Fibroblast of skin of scalp (primary cell): ENCODE results near the gene FAM111B.
"Not testable (repeated sequence)": the region's sequence is repeated elsewhere in the genome, so short reads cannot be mapped to it uniquely, and the experiment has no call there.

Experiments
- DNase-seq: peaks from one replicate; pipeline ENCODE4 v3.0.0-alpha.2; 2013

The FAM111B gene

DNA sequence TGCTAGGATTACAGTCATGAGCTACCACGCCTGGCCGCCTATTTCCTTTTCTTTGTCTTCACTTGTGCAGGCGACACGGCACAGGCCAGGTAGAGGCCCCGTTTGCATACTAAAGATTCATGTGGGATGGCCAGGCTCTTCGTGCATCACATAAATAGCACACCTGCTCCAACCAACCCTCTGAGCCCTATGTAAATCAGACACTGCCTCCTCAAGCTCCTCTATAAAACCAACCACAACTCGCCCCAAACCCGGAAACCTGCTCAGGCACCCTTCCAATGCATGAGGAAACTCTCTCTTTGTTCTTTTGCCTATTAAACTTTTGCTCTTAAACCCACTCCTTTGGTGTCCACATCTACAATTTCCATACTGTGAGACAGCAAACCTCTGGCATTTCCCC lies 9.1 kb upstream of the FAM111B start:
- not testable (repeated sequence) for DNase-seq

GRCh38 chr11:59102259-59102765 lies 4.7 kb upstream of the FAM111B start:
- DNase-seq: peak; percentile 39

DNA sequence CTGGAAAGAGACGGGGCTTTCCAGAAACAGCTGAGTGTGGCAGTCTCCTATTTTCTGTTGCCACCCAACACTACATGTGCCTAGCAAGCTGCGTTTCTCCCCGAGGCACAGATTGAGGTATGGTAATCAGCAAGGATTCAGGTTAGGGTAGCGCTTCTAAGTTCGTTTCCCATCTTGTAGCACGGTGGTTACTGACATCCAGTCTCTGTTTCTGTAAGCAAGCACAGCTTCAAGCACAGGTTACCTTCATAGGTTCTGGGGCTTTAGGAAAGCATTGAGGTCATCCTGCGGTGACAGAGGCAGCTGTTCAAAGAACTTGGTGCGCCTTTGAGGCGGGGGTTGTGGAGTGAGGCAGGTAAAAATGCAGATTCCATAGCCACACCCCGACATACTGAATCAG lies 684 bp downstream of the FAM111B start:
- not testable (repeated sequence) for DNase-seq

GRCh38 chr11:59112494-59112893 lies 5.5 kb downstream of the FAM111B start:
- DNase-seq: peak; percentile 33

DNA sequence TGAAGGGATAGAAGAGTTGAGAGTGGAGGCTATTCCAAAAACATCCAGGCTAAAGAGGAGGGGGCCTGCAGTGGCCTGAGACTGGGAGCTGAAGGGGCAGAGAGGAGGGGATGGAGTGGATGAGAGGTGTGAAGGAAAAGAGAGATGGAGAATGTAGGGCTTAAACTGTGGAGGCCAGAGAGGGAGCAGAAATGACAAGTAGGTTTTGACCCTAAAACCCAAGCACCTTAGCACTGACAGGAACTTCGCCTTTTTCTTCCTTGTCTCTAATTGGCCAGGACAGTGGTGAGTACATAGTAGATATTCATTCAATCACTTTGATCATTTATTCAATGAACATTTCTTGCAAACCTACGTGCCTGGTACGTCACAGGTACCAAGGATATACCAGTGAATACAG lies 7.3 kb downstream of the FAM111B start:
- no peak for DNase-seq

DNA sequence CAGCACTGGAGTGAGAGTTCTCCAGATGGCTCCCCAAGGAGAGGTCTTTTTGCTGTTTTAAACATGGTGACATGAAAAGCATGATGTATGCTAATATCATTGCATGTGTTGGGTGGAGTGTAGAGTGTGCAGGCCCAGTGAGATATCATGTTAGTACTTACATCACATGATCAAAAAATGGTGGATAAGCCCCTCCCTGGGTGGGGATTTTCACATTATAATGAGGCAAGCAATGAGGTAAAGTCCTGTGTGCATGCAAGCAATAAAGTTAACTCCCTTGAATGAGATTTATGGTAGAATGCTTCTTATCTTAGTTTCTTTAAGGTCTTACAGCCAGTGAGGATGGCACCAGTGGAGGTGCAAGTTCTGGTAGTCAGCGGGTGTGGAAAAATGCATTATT lies 8.5 kb downstream of the FAM111B start:
- DNase-seq: no peak

DNA sequence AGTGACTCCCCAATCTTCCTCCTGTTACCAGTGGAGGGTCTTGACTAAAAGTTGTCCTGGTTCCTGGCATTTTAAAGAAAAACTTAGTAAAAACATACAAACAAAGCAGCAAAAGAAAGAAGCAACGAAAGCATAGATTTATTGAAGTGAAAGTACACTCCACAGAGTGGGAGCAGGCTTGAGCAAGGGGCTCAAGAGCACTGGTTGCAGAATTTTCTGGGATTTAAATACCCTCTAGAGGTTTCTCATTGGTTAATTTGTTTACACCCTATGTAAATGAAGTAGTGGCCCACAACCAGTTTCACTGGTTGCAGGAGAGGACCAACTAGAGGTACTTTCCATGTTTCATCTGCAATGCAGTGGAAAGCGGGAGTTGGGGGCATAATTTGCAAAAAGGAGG lies 10.7 kb downstream of the FAM111B start:
- DNase-seq: no peak

- no peak for DNase-seq
Observed at GRCh38 chr11:59119826-59120225, 12.8 kb downstream of the FAM111B start.

GRCh38 chr11:59135648-59136461 lies 28.8 kb downstream of the FAM111B start:
- peak; percentile 74 for DNase-seq

DNA sequence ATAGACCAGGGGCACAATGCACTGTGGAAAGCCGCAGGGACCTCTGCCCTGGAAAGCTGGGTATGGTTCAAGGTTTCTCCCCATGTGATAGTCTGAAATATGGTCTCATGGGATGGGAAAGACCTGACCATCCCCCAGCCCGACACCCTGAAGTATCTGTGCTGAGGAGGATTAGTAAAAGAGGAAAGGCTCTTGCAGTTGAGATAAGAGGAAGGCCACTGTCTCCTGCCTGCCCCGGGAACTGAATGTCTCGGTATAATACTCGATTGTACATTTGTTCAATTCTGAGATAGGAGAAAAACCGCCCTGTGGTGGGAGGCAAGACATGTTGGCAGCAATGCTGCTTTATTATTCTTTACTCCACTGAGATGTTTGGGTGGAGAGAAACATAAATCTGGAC lies 29.5 kb downstream of the FAM111B start:
- not testable (repeated sequence) for DNase-seq

- no peak for DNase-seq
Observed at GRCh38 chr11:59137190-59137589, 30.2 kb downstream of the FAM111B start.

DNA sequence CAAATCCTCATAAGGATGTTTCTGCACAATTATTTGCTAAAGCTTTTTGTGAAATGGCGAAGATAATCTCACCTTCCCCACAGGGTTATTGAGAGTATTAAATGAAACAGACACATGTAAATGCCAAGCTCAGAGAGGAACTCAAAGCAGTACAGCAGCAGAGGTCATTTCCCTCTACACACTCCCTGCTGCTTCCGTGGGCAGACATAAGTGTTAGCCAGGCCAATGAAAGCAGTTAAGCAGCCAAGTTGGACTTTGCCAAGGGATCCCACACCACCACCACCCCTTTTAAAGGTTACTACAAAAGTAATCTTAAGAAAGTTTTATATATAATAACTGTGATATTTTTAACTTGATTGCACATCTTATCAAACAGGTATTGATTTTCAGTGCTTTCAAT lies 31.6 kb downstream of the FAM111B start:
- no peak for DNase-seq

GRCh38 chr11:59141191-59141590 lies 34.2 kb downstream of the FAM111B start:
- no peak for DNase-seq

GRCh38 chr11:59141673-59142460 lies 34.8 kb downstream of the FAM111B start:
- peak; percentile 51 for DNase-seq

DNA sequence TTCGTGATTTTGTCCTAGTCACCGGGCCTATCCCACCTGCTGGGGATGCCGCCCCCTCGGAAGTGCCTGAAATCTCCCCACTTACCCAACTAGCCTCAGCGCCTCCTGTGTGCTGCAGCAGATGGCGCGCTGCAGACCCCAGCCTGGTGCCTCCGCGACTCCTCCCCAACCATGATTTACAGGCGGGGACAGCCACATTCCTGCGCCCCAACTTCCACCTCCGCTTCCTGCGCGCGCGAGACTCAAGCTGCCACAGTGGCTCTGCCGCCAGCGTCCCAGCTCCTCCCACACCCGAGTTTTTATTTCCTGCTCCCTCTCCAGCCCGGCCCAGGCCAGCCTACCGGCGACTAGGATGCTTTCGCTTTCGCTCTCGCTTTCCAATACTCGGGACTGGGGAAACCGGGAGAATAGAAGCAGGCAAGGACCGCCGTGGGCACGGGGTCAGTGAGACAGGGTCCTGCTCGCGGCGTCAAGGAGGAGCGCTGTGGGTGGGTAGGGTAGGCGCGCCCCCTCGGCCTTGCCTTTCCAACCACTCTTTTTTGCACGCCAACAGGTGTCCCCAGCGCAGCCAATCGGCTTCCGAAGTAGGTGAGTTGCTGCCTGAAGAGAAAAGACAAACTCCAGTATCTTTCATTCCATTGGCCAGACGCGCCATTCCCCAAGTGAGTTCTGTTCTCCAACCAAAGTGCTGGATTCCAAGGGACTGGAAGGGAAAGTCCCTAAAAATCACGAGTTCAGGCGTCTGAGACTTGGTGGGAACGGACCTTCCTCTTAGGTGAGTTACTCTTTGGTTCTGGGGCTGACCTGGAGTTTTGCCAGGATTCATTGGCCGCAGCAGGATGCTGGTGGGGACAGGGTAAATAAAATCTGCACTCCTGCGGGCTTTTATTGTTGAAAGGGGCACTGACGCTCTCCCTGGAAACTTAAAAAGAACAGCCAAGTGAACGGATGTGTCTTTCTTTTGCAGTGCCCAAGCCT lies 35.8 kb downstream of the FAM111B start, which contains the start of gene FAM111A:
FAM111A (plus strand) TSS at position 327 of the 978 bp plus-strand sequence. CDS start 6,017 bp downstream, outside the sequence.
- DNase-seq: peak; percentile 89

DNA sequence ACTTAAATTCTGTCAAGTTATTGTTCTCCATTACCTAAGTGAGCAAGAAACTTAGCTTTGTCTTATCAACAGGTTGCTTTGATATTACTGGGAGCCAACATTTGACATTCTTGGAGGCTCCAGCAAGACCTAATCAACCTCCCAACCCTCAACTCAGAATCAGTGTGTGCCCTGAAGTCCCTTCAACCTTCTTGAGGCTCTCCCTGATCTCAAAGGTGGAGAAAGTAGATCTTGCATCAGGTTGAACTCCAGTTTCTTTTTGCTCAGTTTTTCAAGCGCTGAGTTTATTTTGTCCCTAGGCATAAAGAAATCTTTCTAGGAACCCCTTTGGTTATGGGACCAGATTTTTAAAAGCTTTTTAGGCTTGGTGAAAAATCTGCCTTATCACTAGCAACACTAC lies 37.1 kb downstream of the FAM111B start:
- no peak for DNase-seq

DNA sequence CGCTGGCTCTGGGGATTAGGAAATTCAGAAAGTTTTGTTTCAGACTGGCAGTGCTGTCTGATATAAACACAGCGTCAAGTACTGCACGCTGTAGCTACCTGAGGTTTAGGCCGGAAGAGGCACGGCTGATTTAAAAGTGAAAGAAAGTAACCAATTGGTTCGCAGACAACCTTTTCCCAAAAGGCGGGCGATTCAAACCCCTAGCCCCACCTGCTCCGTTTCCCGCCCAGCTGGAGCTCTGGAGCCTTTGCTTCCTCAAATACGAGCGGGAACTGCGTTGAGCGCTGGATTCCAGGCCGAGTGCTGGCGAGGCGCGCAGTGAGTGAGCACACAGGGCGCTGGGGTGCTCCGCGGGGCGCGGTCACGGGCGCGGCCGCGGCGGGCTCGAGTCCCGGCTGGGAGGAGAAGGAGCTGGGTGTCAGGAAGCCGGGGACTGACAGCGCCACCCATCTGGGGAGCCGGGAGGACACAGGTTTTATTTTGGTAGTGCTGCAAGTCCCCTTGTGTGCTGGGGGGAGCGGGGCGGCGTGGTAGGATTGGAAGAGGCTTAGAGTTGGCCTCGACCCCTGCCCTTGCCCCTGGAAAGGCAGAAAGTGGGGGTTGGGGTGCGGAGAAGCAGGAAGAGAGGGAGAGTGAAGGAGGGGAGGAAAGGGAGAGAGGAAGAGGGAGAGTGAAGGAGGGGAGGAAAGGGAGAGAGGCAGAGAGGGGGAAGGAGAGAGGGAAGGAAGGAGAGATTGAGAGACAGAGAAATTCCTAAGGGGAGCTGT lies 37.7 kb downstream of the FAM111B start:
- DNase-seq: peak; percentile 84

DNA sequence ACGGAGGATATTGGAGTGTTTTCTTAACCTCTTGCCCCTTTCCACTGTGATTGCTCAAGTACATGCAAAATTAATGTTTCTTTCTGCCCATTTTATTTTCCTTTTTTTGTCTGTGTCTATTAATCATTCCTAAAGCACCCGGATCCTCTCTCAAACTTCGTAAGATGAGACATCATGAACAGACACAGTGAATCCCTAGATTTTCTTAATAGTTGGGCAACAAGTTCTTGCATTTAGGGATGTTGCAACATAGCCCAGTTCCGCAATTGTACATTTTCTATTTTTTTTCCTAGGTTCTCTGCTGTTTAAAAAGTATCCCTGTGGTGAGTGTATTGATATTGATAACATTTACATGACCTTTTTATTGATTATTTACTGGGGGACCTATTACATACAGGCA lies 38.5 kb downstream of the FAM111B start:
- DNase-seq: peak; percentile 38

GRCh38 chr11:59151761-59152160 lies 44.7 kb downstream of the FAM111B start:
- no peak for DNase-seq

- no peak for DNase-seq
Observed at GRCh38 chr11:59152312-59152951, 45.4 kb downstream of the FAM111B start.

DNA sequence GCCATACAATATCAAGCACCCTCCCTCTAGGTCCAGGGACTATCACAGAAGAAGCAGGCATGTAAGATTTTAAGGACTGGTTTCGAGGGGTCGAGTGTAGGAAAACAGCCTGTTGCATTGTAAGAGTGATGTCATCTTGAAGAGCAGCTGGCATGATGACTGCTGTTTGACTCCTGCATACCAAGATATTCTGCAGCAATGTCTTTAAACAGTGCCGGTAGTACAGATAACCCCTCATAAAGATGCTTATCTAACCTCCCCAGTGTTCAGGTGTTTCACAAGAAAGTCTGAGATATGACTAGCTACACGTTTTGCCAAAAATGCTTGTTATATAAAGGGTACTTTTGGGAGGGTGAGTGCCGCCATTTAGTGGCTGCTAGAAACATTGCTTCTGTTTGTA lies 47.6 kb downstream of the FAM111B start:
- no peak for DNase-seq
